ENCODE data around the gene TADA2A.
A peak's percentile ranks its signal among the peaks of the same experiment; 100 is the strongest.
"Not testable (repeated sequence)": the region's sequence is repeated elsewhere in the genome, so short reads cannot be mapped to it uniquely, and the experiment has no call there.

TADA2A gene

DNA sequence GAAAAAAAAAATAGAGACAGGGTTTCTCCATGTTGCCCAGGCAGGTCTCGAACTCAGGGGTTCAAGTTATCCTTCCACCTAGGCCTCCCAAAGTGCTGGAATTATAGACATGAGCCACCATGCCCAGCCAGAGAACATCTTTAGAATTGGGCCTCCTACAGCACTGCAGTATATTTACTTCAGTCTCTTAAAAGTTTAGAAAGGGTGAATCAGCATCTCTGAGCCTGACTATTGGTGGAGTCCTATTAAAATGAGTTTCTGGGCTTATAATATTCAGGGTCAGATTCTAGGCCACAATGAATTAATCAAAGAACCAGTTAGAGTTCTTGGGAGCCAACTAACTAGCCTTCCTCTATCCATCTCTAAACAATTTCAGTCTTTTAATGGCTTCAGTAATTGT, 22.8 kb downstream of the TADA2A start:
- no peak overlapping the region for H3K27ac Mint-ChIP-seq

DNA sequence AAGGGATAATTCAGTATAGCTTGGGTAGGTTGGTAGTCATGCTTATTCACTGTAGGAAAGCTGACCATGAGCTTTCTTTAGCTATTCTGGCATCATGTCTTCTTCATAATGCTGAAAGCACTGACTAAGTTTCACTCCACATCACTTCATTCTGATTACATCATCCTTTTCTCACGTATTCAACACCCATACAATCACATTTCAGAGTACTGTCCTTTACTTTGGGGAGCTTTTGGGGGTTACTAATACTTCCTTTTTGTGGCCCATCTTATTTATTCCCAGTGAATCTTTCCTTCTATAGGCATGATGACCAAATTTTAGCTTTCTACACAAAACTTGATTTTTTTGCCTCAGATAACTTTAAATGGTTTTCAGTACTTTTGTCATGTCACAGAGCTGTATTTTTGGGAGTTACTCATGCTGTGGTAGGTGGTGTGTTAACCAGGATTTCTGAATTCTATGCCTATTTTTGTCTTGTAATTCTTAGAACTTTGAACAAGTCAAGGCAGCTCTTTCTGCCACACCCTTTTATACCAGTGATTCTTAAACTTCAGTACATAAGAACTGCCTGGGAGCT, 23.5 kb downstream of the TADA2A start:
- H3K4me3 Mint-ChIP-seq: no peak overlapping the region
- peaks cover 59% of the 10 kb centered on the region for H3K36me3 Mint-ChIP-seq (ENCODE audit: low read depth)

More for the DNA sequence above, 22.8 kb downstream of the TADA2A start:
- H3K4me1 Mint-ChIP-seq: no peaks in the 10 kb centered on the region
- TF ChIP-seq, protein P1, sequence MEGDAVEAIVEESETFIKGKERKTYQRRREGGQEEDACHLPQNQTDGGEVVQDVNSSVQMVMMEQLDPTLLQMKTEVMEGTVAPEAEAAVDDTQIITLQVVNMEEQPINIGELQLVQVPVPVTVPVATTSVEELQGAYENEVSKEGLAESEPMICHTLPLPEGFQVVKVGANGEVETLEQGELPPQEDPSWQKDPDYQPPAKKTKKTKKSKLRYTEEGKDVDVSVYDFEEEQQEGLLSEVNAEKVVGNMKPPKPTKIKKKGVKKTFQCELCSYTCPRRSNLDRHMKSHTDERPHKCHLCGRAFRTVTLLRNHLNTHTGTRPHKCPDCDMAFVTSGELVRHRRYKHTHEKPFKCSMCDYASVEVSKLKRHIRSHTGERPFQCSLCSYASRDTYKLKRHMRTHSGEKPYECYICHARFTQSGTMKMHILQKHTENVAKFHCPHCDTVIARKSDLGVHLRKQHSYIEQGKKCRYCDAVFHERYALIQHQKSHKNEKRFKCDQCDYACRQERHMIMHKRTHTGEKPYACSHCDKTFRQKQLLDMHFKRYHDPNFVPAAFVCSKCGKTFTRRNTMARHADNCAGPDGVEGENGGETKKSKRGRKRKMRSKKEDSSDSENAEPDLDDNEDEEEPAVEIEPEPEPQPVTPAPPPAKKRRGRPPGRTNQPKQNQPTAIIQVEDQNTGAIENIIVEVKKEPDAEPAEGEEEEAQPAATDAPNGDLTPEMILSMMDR (IDR thresholded peaks at IDR 0.05): no peak
- no peak for DNase-seq
- no peak overlapping the region for H3K4me3 Mint-ChIP-seq
- no peaks in the 10 kb centered on the region for H3K9me3 Mint-ChIP-seq
- H3K36me3 Mint-ChIP-seq (ENCODE audit: low read depth): peaks cover 64% of the 10 kb centered on the region
- no peaks in the 10 kb centered on the region for H3K27me3 Mint-ChIP-seq (ENCODE audit: low read depth, poor library complexity)

DNA sequence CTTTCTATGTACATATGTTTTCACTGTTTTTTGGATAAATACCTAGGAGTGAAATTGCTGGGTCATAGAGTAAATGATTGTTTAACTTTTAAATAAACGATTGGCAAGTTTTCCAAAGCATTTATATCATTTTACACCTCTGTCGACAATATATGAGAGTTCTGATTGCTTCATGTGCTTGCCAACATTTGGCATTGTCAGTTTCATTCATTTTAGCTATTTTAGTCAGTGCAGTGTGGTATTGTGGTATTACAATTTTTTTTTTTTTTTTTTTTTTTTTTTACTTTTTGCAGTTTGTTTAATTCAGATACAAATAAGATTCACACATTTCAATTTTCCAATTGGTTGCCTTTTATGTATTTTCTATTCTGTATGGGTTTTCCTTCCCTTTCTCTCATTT, 26.0 kb downstream of the TADA2A start:
- Mint-ChIP-seq H3K9me3 (no peaks in the 10 kb centered on the region), H3K4me1 (peaks cover 3% of the 10 kb centered on the region), H3K27me3 (ENCODE audit: low read depth, poor library complexity) (no peaks in the 10 kb centered on the region), H3K36me3 (ENCODE audit: low read depth) (peaks cover 55% of the 10 kb centered on the region), H3K27ac (no peak overlapping the region), H3K4me3 (no peak overlapping the region)
- TF ChIP-seq, protein P1 (IDR thresholded peaks at IDR 0.05): no peak
- no peak for DNase-seq

More for the DNA sequence above, 23.5 kb downstream of the TADA2A start:
- no peak for DNase-seq
- H3K9me3 Mint-ChIP-seq: no peaks in the 10 kb centered on the region
- TF ChIP-seq, protein P1 (IDR thresholded peaks at IDR 0.05): no peak
- H3K4me1 Mint-ChIP-seq: no peaks in the 10 kb centered on the region
- H3K27ac Mint-ChIP-seq: no peak overlapping the region
- H3K27me3 Mint-ChIP-seq (ENCODE audit: low read depth, poor library complexity): no peaks in the 10 kb centered on the region

DNA sequence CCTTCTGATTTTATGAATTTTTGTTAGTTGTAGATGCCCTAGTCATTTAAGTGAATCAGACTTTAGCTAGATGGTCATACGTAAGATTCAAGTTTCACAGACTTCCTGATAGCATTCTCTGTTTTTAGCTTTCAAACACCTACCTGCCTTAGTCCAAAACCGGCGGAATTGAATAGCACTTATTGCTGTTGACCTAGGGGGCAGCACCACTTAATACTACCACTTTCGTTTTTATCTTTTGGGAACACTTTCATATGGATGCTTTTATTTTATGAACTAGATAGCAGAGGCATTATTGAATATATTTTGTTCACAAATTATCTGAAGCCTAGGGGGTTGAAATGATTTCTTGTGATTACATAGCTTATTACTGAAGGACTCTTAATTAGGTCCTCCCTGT, 31.5 kb downstream of the TADA2A start:
- TF ChIP-seq, protein P1 (IDR thresholded peaks at IDR 0.05): no peak
- Mint-ChIP-seq H3K27me3 (ENCODE audit: low read depth, poor library complexity) (peaks cover under 1% of the 10 kb centered on the region), H3K4me1 (peaks cover 6% of the 10 kb centered on the region), H3K36me3 (ENCODE audit: low read depth) (peaks cover 74% of the 10 kb centered on the region), H3K4me3 (no peak overlapping the region), H3K27ac (no peak overlapping the region), H3K9me3 (no peaks in the 10 kb centered on the region)
- no peak for DNase-seq

DNA sequence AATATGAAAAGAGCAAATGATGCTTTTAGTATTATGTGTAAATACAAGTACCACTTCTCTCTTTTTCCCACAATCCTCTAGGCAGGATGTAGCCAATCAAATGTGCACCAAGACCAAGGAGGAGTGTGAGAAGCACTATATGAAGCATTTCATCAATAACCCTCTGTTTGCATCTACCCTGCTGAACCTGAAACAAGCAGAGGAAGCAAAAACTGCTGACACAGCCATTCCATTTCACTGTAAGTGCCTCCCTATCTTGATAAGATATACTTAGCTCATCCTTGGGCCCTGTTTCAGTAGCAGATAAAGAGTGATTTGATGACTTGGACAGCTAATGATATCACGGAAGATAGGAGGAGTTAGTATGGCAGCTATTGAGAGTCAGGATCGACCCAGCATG, 33.7 kb downstream of the TADA2A start:
- Mint-ChIP-seq H3K27me3 (ENCODE audit: low read depth, poor library complexity) (peaks cover 3% of the 10 kb centered on the region), H3K9me3 (no peaks in the 10 kb centered on the region), H3K4me1 (peaks cover 6% of the 10 kb centered on the region), H3K4me3 (no peak overlapping the region), H3K36me3 (ENCODE audit: low read depth) (peaks cover 81% of the 10 kb centered on the region), H3K27ac (no peak overlapping the region)
- no peak for DNase-seq
- TF ChIP-seq, protein P1 (IDR thresholded peaks at IDR 0.05): no peak

DNA sequence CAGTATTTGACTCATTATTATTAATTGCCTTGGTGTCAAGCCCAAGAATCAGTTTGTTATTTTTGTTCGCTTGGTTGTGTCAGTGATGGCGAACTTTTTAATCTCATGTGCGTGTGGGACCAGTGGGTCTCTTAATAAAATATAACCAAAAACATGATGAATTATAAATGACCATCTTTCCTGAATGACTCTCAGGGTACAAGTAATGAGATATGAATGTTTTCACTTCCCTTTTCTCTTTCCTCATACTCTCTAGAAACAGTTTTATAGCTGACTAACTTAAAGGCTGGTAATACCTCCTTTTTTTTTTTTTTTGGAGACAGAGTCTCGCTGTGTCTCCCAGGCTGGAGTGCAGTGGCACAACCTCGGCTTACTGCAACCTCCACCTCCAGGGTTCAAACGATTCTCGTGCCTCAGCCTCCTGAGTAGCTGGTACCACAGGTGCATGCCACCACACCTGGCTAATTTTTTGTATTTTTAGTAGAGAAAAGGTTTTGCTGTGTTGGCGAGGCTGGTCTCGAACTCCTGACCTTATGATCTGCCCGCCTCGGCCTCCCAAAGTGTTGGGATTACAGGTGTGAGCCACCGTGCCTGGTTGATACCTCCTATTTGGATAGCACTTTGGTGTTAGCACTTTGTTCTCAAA, 34.8 kb downstream of the TADA2A start:
- not testable (repeated sequence) for H3K4me3 Mint-ChIP-seq; H3K27me3 Mint-ChIP-seq (ENCODE audit: low read depth, poor library complexity); DNase-seq; H3K9me3 Mint-ChIP-seq
- peak overlapping the region; percentile 29 for H3K27ac Mint-ChIP-seq
- peaks cover 12% of the 10 kb centered on the region for H3K4me1 Mint-ChIP-seq
- H3K36me3 Mint-ChIP-seq (ENCODE audit: low read depth): peaks cover 83% of the 10 kb centered on the region
